Left colon (tissue), 2 donors: Measurements from ENCODE around the gene MRGPRF. TPM values are rescaled to one million over a fixed set of nuclear protein-coding genes. Genes with fewer than 3 reads are reported as not detected.
"Not testable (repeated sequence)": the region's sequence is repeated elsewhere in the genome, so short reads cannot be mapped to it uniquely, and the experiment has no call there.

Experiments used
- ATAC-seq: fragments of 200-7000 bp; cut with Tn5 transposase; one replicate; pipeline ENCODE4 v1.9.1; 2020; ENCODE audit warnings: mild to moderate bottlenecking, moderate library complexity
- DNase-seq, 2 donors: peaks; one replicate each; pipeline ENCODE4 v3.0.0-alpha.2; 2020
- intact Hi-C, 2 donors: fragments of 100-400 bp; cut with DNase I in 1 of 2; cut with micrococcal nuclease in 1 of 2; formaldehyde crosslinking; loops; one replicate each; pipeline versions ENCODE4 v1.11.2 to v1.14.0; 2022; cut with DNase I, micrococcal nuclease
- total RNA-seq, 2 donors: library from RNA; stranded (reverse); fragmentation: NEBNext Ultra II Directional; extraction: Animal tissue kit (Norgen Biotek cat#: 25700); gene quantifications; one replicate each; pipeline ENCODE4 v1.2.1, GENCODE V29; 2021
- donor health status: DM: no; HTN: no; CAD: no.
- donor health status: DM: yes; HTN: yes; CAD: no.

The MRGPRF gene
- total RNA-seq, 2 donors from 2014 or later = 3.4 to 25.2 TPM

DNA sequence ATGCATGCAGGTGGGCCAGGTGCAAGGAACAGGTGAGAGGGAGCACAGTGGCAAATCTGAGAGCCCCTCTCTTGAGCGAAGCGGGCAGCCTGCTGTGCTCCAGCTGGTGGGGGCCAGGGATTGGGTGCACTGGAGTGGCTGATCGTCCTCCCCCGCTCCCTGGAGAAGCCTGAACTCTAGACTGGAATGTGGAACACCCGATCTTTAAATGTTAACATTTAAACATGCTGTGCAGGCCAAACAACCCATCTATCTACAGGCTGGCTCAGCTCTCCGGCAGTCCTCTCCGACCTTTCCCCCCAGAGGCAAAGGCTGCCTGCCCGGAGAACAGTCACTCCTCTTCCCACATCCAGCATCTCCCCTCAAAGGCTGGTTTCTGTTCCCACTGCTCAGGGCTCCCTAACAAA is 5.1 kb downstream of the MRGPRF start:
- no peak for ATAC-seq
- DNase-seq = no peak
- intact Hi-C loops = loop anchor here in 1 of 2 donors (10.0 kb wide), 1 partner anchor 63 kb away; no protein-coding TSS in a partner anchor

DNA sequence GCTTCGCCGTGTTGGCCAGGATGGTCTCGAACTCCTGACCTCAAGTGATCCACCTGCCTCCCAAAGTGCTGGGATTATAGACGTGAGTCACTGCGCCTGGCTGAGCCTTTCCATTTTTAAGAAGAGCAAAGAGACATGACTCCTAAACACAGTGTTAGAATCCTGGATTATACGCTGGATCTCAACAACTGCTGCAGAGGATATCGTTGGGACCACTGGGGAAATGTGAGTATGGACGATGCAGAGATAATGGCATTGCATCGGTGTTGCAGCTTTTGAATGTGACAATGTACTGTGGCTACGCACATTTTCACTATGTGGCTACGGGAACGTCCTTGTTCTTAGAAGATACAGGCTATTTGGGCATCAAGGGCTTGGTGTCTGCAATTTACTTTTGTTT is 6.2 kb downstream of the MRGPRF start:
- intact Hi-C loops = loop anchor here in 1 of 2 donors (10.0 kb wide), 1 partner anchor 62 kb away; no protein-coding TSS in a partner anchor
- ATAC-seq (no peak), DNase-seq (no peak)

DNA sequence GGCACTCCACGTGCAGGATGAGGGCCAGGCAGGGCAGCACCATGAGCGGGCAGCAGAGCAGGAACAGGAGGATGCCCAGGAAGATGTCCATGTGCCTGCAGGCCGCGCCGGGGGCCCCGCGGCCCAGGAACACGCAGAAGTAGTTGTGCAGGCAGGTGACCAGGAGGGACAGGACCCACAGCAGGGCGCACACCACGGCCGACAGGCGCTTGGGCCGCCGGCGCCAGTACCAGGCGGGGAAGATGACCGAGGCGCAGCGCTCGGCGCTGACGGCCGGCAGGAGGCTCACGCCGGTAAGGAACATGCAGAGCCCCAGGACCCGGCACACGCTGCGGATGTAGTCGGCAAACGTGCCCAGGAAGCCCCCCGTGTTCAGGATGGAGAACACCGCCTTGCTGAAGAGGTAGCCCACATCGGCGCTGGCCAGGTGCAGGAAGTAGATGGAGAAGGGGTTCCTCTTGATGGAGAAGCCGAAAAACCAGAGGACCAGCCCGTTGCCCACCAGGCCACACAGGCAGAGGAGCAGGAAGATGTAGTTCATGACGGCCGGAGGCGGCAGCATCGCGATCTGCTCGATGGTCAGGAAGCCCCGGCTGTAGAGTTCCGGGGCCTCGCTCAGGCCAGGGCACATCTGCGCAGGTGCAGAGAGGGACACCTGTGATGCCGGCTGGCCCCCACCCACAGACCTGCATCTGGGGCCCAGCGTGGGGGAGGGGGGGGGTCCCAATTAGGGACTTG is 7.2 kb downstream of the MRGPRF start:
- DNase-seq = no peak
- intact Hi-C loops = loop anchor here in 1 of 2 donors (10.0 kb wide), 1 partner anchor 61 kb away; no protein-coding TSS in a partner anchor
- no peak for ATAC-seq

DNA sequence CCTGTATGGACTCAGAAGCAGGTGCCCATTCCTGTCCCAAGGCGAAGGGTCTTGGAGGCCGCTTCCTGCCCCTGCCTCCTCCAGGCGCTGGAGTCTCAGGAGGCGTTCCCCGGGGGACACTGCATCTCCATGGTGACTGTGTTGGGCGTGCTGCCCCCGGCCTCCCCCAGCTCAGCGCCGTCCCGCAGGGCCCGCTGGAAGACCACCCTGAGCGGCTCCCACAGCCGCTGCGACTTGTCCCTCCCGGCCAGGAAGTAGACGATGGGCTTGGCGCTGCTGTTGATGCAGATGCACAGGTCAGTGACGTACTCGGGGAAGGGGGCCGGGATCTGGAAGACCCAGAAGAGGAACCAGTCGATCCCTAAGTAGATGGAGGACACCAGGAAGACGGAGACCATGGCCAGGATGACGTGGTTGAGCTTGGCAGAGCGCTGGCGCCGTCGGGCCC is 7.8 kb downstream of the MRGPRF start:
- ATAC-seq (no peak), DNase-seq (peak in 1 of 2 donors; percentile 23)
- intact Hi-C loops = loop anchor here in 1 of 2 donors (10.0 kb wide), 1 partner anchor 60 kb away; no protein-coding TSS in a partner anchor

DNA sequence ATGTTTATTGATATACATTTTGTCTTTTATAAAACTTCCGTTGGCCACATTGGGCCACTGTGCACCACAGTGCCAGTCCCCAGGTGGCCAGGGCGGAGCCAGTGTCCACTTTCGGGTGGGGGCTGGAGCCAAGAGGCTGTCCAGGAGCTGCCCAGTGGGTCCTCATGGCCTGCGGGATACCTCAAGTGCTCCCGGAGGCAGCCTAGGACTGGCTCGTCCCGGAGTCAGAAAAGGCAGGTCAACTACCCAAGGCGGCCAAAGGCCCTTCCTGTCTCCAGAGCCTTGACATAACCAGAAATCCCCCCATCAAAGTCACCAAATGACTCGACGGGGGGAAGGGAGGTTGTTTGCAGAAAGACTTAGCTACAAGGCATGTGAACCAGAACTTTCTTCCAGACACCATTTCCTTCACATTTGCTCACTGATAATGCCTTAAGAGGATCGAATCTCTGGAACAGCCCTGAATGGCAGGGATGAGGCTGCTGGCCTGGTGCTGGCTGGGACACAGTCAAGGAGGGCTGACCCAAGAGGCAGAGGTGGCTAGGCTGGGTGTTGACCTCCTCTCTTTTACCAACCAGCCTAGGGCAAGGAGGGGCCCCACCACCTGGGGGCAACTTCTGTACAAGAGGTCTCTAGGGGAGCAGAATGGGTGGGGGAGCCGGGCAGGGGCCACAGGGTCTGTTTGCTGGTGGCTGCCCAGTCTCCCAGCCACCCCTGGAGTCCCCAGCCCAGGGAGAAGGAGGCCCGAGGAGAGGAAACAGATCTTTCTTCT is 8.4 kb downstream of the MRGPRF start:
- intact Hi-C loops = loop anchor here in 1 of 2 donors (10.0 kb wide), 1 partner anchor 60 kb away; no protein-coding TSS in a partner anchor
- ATAC-seq = no peak
- peak in 1 of 2 donors; percentile 21 for DNase-seq

DNA sequence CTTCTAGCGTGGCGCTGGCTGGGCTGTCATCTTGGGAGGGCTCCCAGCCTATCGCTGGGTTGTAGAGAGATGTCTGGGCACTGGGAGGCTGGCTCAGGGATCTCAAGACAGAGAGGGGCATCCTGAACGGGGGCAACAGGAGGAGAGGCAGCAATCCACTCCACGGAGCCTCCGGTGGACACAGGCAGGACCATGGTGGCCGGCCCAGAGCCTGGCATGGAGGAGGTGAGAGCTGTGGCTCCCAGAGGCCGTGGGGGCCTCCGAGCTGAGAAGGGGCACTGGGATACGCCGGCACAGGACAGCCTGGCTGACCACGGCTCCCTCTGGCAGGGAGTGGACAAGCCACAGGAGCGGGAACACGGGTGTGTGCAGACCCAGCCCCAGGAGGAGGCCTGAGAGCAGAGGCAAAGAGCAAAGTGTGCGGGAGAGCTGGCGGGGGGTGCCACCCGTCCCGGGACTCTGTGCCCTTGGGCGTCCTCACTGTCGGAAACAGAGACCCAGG is 9.1 kb downstream of the MRGPRF start:
- DNase-seq = peak in 1 of 2 donors; percentile 18
- intact Hi-C loops = loop anchor here in 1 of 2 donors (10.0 kb wide), 1 partner anchor 59 kb away; no protein-coding TSS in a partner anchor
- no peak for ATAC-seq

DNA sequence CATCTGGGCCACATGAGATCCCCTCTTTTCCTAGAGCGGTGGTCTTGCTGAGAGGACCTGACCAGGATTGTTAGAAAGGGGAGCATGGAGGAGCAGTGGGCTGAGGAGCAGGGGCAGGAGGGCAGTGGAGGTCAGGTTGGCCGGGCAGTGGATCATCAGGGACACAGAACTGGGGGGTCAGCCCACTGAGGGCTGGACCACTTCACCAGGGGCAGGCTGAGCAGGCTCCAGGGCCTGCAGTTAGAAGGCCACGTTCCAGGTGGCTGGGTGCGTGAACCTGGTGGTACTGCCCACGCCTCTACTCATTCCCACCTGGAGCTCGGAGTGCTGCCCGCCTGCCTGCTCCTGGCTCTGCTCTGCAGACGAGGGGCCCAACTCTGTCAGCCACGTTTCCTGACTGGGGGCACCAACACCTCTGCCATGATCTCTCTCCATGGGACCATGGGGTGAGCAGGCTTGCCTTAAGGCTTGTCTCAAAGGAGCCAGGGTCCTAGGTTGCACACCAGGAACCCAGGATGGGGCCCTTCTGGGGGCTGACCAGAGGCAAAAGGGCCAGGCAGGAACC is 9.7 kb downstream of the MRGPRF start:
- intact Hi-C loops = loop anchor here in 1 of 2 donors (10.0 kb wide), 1 partner anchor 59 kb away; no protein-coding TSS in a partner anchor
- DNase-seq = peak in 1 of 2 donors; percentile 24
- no peak for ATAC-seq

DNA sequence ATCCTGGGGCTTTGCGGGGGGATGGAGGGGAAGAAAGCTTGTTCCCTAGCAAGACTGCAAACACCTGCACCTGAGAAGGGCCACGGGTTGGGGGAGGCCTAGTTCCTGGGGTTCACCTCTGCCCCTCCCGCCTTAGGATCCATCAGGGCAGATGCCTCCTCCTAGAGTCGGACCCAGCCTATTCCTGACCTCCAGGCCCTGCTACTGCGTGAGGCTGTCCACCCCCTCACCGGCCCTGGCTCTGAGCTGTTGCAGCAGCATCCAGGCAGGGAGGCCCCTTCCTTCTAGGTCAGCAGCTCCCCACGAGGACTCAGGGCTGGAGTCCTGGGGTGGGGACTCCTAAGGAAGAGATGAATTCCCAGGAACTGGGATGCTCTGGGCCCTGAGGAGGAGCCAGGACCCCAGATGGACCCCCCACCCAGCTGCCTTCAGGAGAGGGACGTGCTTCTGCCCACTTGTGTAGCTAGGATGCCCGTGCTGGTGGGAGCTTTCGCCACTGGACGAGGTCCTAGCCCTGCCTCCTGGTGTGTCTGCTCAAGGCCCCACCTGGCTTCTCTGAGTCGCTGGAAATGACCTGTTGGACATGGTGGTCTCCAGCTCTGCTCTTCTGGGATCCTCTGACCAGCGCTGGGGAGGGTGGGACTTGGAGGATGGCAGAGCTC is 10.3 kb downstream of the MRGPRF start:
- ATAC-seq (no peak), DNase-seq (peak in 1 of 2 donors; percentile 23)
- intact Hi-C loops = loop anchor here in 1 of 2 donors (10.0 kb wide), 1 partner anchor 58 kb away; no protein-coding TSS in a partner anchor

DNA sequence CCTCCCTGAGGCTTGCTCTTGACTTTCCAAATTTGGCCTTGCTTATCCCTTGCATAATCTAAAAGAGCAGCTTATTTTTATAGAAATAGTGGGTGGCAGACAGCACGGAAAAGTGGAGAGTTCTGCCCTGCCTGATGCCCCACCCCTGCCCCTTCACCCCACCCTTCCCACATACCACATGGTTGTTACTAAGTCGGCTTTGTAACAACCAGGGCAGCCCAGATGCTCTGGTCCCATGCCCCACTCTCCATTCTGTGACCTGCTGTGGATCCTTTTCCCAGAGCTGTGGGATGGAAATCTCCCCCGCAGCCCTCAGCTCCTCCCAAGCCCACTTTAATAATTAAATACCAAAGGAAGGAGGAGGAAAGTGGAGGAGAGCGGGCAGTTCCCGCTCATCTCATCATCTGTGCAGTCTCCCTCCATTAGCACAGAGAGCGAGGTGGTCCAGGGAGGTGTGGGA is 10.9 kb downstream of the MRGPRF start:
- DNase-seq (peak in 1 of 2 donors; percentile 21), ATAC-seq (no peak)
- intact Hi-C loops = loop anchor here in 1 of 2 donors (10.0 kb wide), 1 partner anchor 57 kb away; no protein-coding TSS in a partner anchor

DNA sequence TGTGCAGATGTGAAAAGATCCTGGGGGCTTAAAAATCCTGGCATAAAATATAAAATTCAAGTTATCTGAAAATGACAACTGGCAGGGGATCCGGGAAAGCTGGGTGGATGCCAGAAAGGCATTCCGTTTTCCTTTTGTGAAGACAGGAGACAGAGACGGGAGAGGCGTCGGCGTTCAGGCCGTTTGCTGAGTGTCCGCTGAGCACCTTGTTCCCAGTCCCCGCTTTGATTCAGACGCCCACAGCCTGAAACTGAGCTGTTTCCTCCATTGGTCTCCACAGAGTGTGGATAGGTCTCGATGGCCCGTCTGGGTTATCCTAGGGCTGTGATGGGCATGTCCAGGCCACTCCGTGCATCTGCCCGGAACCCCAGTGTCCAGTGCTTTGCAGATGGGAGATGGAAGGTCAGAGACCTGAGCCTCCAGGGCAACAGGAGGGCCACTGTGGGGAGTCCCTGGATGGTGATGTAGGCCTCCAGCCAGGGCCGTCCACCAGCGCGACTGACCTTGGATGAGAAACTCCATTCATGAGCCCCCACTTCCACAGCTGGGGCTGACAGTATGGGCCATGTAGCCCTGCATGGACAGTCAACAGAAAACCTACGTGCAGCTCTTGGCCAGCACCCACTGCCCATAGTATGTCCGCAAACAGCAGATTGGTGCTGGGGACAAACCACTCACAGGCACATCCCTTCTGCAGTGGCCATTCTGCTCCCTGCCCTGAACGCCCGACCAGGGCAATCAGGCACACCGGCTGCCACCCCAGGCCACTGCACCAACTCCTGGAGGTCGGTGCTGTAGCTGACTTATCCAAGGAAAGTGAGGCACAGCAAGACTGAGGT is 11.6 kb downstream of the MRGPRF start:
- intact Hi-C loops = loop anchor here in 1 of 2 donors (10.0 kb wide), 1 partner anchor 57 kb away; no protein-coding TSS in a partner anchor
- DNase-seq = peak in 1 of 2 donors; percentile 22
- ATAC-seq = no peak

DNA sequence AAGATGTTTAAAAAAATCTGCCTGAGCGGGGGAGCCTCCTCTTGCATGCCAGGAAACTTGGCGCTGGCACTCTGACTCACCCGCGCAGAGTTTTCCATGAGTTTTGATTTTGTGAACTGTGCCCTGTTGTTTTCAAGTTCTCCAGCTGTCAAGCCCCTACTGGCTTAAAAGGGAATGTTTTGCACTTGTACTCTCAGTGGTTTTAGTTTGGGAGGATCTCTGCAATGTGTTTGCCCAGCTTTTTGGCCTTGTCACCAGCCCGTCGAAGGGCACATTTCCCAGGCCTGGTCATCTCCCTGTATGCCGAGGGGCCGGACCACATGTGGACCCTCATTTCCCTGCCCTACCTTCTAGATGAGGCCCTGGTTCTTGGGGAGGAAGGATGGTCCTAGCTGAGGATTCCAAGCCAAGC is 12.2 kb downstream of the MRGPRF start:
- intact Hi-C loops = loop anchor here in 1 of 2 donors (10.0 kb wide), 1 partner anchor 56 kb away; no protein-coding TSS in a partner anchor
- DNase-seq (peak in 1 of 2 donors; percentile 48), ATAC-seq (peak; percentile 47)

DNA sequence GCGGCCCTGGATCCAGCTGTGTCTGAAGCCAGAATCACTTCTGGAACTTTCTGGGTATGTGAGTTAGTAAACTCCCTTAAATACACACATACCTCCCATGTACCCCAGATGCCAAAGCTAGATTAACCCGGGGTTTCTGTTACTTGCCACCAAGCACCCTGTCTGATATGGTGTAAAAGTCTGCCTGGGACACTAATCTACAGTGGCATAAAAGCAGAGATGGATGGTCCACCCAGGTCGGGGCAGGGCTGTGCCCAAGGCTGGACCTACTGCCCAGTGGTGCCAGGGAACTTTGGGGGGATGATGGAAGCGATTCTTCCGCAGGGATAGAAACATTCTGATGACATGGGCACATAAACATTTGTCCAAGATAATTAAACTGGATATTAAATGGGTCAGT is 12.7 kb downstream of the MRGPRF start:
- peak in 1 of 2 donors; percentile 17 for DNase-seq
- intact Hi-C loops = loop anchor here in 1 of 2 donors (10.0 kb wide), 1 partner anchor 56 kb away; no protein-coding TSS in a partner anchor
- no peak for ATAC-seq

DNA sequence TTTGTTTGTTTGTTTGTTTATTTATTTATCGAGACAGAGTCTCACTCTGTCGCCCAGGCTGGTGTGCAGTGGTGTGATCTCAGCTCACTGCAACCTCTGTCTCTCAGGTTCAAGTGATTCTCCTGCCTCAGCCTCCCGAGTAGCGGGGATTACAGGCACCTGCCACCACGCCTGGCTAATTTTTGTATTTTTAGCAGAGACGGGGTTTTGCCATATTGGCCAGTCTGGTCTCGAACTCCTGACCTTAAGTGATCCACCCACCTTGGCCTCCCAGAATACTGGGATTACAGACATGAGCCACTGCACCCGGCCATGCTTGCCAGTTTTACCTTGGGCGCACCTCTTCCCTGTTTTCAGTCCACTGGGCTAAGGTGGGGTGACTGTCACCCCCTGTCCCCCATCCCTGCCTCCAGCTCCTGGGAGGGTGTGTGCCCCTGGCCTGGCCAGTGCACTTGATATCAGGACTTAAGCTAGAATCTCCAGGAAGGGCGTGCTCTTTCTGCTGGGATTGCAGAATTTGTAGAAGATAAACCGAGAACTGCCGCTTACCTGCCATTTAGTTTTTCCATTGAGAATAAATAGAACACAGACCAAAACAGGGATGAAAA is 13.2 kb downstream of the MRGPRF start:
- intact Hi-C loops = loop anchor here in 1 of 2 donors (10.0 kb wide), 1 partner anchor 55 kb away; no protein-coding TSS in a partner anchor
- not testable (repeated sequence) for ATAC-seq
- DNase-seq = peak; percentile 2 to 16

DNA sequence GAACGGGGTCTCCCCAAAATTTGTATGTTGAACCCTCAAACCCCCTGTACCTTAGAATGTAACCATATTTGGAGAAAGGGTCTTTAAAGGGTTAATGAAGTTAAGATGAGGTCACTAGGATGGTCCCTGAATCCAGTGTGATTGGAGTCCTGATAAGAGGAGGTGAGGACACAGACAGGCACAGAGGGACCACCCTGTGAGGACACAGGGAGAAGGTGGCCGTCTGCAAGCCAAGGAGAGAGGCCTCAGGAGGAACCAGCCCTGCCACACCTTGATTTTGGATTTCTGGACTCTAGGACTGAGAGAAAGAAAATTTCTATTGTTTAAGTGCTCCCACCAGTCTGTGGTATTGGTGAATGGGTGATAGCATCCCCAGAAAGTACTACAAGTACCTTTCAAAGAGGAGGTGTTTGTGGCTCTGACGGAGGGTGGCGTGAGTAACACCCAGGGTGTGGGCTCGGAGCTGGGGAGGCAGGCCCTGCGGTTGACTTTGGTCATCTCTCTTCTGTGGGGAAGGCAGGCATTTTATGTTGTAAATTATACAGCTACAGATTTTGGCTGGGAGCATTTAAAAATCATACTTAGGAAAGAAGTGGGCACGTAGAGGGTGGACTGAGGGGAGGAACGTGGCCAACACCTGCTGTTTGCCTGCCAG is 13.8 kb downstream of the MRGPRF start:
- peak; percentile 1 to 18 for DNase-seq
- intact Hi-C loops = no loop called here
- ATAC-seq = no peak

DNA sequence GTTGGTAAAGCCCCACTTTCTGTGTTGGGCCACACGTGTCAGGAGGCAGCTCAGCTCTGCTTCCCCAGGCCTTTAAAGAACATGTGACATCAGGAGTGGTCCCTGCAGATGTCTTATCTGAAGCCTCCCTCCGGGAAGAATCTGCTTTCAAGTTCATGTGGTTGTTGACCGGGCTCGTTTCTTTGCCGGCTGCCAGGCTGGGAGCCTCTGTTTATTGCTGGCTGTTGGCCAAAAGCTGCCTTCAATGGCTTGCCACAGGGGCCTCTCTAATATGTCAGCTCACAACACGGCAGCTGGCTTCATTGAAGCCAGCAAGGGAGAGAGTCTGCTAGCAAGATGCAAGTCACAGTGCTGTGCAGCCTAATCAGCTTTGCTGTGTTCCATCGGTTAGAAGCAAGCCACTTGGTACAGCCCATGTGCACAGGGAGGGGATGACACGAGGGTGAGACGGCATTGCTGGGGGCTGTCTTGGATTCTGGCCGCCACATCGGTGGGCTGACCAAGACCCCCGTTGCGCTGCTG is 14.6 kb downstream of the MRGPRF start:
- peak; percentile 24 to 27 for DNase-seq
- intact Hi-C loops = no loop called here
- ATAC-seq = no peak

DNA sequence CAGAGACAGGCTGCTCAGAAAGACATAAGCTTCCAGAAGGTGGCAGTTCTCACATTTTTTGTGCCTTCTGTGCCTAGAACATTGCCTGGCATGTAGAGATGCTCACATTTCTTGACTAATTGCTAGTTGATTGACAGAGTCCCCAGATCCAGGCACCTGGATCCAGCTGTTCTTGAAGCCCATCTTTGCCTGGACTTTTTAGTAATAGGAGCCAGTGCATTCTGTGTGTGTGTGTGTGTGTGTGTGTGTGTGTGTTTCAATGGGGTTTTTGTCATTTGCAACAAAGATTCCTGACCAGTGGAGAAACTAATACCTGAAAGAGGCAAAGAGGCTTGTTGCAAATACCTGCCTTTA is 15.1 kb downstream of the MRGPRF start:
- DNase-seq = no peak
- ATAC-seq = no peak
- intact Hi-C loops = no loop called here
